C4-2B (cell line): ENCODE results near the gene GUCA1A.
"Not testable (repeated sequence)": the region's sequence is repeated elsewhere in the genome, so short reads cannot be mapped to it uniquely, and the experiment has no call there.

ENCODE experiments used
- CTCF ChIP-seq: fragments of 450-650 bp; conservative IDR thresholded peaks from 2 replicates; pipeline ENCODE4 v1.5.1; 2017; ENCODE audit warnings: mild to moderate bottlenecking
- ZFX ChIP-seq: fragments of 450-650 bp; IDR thresholded peaks from 2 replicates; pipeline ENCODE4 v1.6.1; 2017

- TF ChIP-seq CTCF, ZFX: not testable (repeated sequence)
Measured at GRCh38 chr6:42152528-42153213, 20.5 kb upstream of the GUCA1A start.
